ENCODE measurements around the gene CACNA1D.

DNA sequence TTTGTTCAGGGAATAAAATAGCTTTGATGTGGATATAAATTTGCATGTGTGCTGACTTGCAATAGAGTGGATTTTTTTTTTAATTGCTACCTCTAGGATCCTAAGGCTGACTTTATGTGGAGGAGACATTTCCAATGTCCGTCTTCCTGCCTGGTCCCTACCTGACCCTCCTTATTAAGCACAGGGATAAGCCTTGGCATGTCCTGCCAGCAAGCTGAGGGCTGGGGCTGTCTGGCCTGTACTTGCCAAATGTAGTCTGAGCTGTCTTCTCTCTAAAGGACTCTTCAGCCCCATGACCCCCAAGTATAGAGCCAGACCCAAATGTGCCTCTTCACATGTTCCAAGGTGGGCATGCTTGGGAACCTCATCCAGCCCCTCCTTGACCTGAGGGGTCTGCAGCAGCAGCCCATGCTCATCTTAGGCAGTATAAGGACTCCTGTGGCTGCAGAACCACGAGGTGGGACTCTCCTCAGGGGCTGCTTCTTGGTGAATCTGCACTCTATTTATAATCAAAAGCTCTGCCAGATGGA lies 88.8 kb downstream of the CACNA1D start:
- TF ChIP-seq, protein P1, sequence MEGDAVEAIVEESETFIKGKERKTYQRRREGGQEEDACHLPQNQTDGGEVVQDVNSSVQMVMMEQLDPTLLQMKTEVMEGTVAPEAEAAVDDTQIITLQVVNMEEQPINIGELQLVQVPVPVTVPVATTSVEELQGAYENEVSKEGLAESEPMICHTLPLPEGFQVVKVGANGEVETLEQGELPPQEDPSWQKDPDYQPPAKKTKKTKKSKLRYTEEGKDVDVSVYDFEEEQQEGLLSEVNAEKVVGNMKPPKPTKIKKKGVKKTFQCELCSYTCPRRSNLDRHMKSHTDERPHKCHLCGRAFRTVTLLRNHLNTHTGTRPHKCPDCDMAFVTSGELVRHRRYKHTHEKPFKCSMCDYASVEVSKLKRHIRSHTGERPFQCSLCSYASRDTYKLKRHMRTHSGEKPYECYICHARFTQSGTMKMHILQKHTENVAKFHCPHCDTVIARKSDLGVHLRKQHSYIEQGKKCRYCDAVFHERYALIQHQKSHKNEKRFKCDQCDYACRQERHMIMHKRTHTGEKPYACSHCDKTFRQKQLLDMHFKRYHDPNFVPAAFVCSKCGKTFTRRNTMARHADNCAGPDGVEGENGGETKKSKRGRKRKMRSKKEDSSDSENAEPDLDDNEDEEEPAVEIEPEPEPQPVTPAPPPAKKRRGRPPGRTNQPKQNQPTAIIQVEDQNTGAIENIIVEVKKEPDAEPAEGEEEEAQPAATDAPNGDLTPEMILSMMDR (optimal IDR thresholded peaks at IDR 0.05 in 1 of 3, IDR thresholded peaks at IDR 0.05 in 1 of 3, conservative IDR thresholded peaks at IDR 0.05 in 1 of 3; ENCODE audit: extremely low read depth in 1 of 3, insufficient read depth in 2 of 3, low read length in 3 of 3), result no peak
- no peak for TF ChIP-seq EZH2 (IDR thresholded peaks at IDR 0.05; ENCODE audit: low read length)
